Immature natural killer cell (primary cell): ENCODE results near the gene GPC3. TPM values are rescaled to one million over a fixed set of nuclear protein-coding genes. Genes with fewer than 3 reads are reported as not detected.
"Not testable (repeated sequence)": the region's sequence is repeated elsewhere in the genome, so short reads cannot be mapped to it uniquely, and the experiment has no call there.

Experiments
- DNase-seq, 3 donors: peaks; one replicate each; pipeline ENCODE4 v3.0.0; 2022; ENCODE audit warnings: mixed read lengths in 1 of 3
- H3K27ac Mint-ChIP-seq, 6 donors: one replicate each; pipeline ENCODE4 v1.8.0; 2020; ENCODE audit warnings: mixed read lengths in 6 of 6, mild to moderate bottlenecking in 5 of 6, inconsistent platforms in 4 of 6, moderate library complexity in 3 of 6
- H3K27me3 Mint-ChIP-seq, 3 donors: one replicate each; pipeline ENCODE4 v1.8.0; 2020 to 2021; ENCODE audit warnings: low read depth in 3 of 3, mild to moderate bottlenecking in 3 of 3, mixed read lengths in 3 of 3, moderate library complexity in 3 of 3, inconsistent platforms in 1 of 3
- H3K36me3 Mint-ChIP-seq, 3 donors: one replicate each; pipeline ENCODE4 v1.8.0; 2020; ENCODE audit warnings: mixed read lengths in 3 of 3, inconsistent platforms in 2 of 3, mild to moderate bottlenecking in 2 of 3
- H3K4me1 Mint-ChIP-seq, 2 donors: one replicate each; pipeline ENCODE4 v1.8.0; 2020; ENCODE audit warnings: inconsistent platforms in 2 of 2, mild to moderate bottlenecking in 2 of 2, mixed read lengths in 2 of 2, moderate library complexity in 1 of 2
- H3K4me3 Mint-ChIP-seq, 5 donors: one replicate each; pipeline ENCODE4 v1.8.0; 2020; ENCODE audit warnings: mild to moderate bottlenecking in 5 of 5, mixed read lengths in 5 of 5, inconsistent platforms in 3 of 5, moderate library complexity in 3 of 5
- H3K9me3 Mint-ChIP-seq, 6 donors: one replicate each; pipeline ENCODE4 v1.8.0; 2020; ENCODE audit warnings: mild to moderate bottlenecking in 6 of 6, mixed read lengths in 6 of 6, inconsistent platforms in 4 of 6, moderate library complexity in 3 of 6
- polyA plus RNA-seq, 3 donors: library from polyadenylated mRNA; unstranded; fragments of 300-500 nt; fragmentation: Illumina TruSeq; gene quantifications; one replicate each; pipeline ENCODE4 v1.2.3, GENCODE V29; 2021

GPC3 gene
- polyA plus RNA-seq, 3 donors from 2014 or later: not detected

GRCh38 chrX:134007716-134008115 lies 22.3 kb upstream of the GPC3 start:
- DNase-seq: no peak
- H3K4me3 Mint-ChIP-seq: no peak overlapping the region
- no peaks in the 10 kb centered on the region for H3K36me3 Mint-ChIP-seq
- no peaks in the 10 kb centered on the region for H3K4me1 Mint-ChIP-seq
- peaks cover 0 to 4% (median 0%) of the 10 kb centered on the region in 6 donors for H3K9me3 Mint-ChIP-seq
- H3K27ac Mint-ChIP-seq: no peak overlapping the region
- H3K27me3 Mint-ChIP-seq: peaks cover 2% of the 10 kb centered on the region in 3 donors

GRCh38 chrX:134006484-134007161 lies 21.2 kb upstream of the GPC3 start:
- Mint-ChIP-seq H3K27ac (no peak overlapping the region), H3K9me3 (peaks cover 0 to 4% (median 0%) of the 10 kb centered on the region in 6 donors), H3K4me1 (no peaks in the 10 kb centered on the region), H3K36me3 (no peaks in the 10 kb centered on the region), H3K4me3 (no peak overlapping the region), H3K27me3 (peaks cover 0 to 4% (median 2%) of the 10 kb centered on the region in 3 donors)
- DNase-seq: no peak

- Mint-ChIP-seq H3K9me3 (peaks cover 0 to 4% (median 0%) of the 10 kb centered on the region in 6 donors), H3K36me3 (no peaks in the 10 kb centered on the region), H3K27ac (no peak overlapping the region), H3K27me3 (peaks cover 0 to 4% (median 2%) of the 10 kb centered on the region in 3 donors), H3K4me1 (no peaks in the 10 kb centered on the region), H3K4me3 (no peak overlapping the region)
- DNase-seq: no peak
These were observed 18.7 kb upstream of the GPC3 start for GRCh38 chrX:134004084-134004483.

- Mint-ChIP-seq H3K9me3 (peaks cover 0 to 4% (median 0%) of the 10 kb centered on the region in 6 donors), H3K4me3 (no peak overlapping the region), H3K27me3 (peaks cover 0 to 4% (median 4%) of the 10 kb centered on the region in 3 donors), H3K4me1 (no peaks in the 10 kb centered on the region), H3K36me3 (no peaks in the 10 kb centered on the region), H3K27ac (no peak overlapping the region)
- no peak for DNase-seq
These were observed 17.7 kb upstream of the GPC3 start for GRCh38 chrX:134002921-134003615.

- DNase-seq: no peak
- H3K9me3 Mint-ChIP-seq: peaks cover 0 to 2% (median 0%) of the 10 kb centered on the region in 6 donors
- H3K27me3 Mint-ChIP-seq: peaks cover 0 to 10% (median 4%) of the 10 kb centered on the region in 3 donors
- H3K4me1 Mint-ChIP-seq: no peaks in the 10 kb centered on the region
- no peak overlapping the region for H3K4me3 Mint-ChIP-seq
- H3K27ac Mint-ChIP-seq: no peak overlapping the region
- H3K36me3 Mint-ChIP-seq: no peaks in the 10 kb centered on the region
These were observed 15.2 kb upstream of the GPC3 start for GRCh38 chrX:134000260-134001245.

GRCh38 chrX:133999031-133999705 lies 13.8 kb upstream of the GPC3 start:
- Mint-ChIP-seq H3K36me3 (no peaks in the 10 kb centered on the region), H3K9me3 (peaks cover 0 to 2% (median 0%) of the 10 kb centered on the region in 6 donors)

GRCh38 chrX:133995759-133996158 lies 10.4 kb upstream of the GPC3 start:
- H3K9me3 Mint-ChIP-seq: no peaks in the 10 kb centered on the region
- H3K4me1 Mint-ChIP-seq: no peaks in the 10 kb centered on the region
- no peak overlapping the region for H3K27ac Mint-ChIP-seq
- no peak overlapping the region for H3K4me3 Mint-ChIP-seq
- no peak for DNase-seq
- H3K27me3 Mint-ChIP-seq: peaks cover 0 to 13% (median 0%) of the 10 kb centered on the region in 3 donors
- no peaks in the 10 kb centered on the region for H3K36me3 Mint-ChIP-seq

More at GRCh38 chrX:133999031-133999705, 13.8 kb upstream of the GPC3 start:
- H3K4me1 Mint-ChIP-seq: no peaks in the 10 kb centered on the region
- no peak overlapping the region for H3K4me3 Mint-ChIP-seq
- peaks cover 0 to 12% (median 4%) of the 10 kb centered on the region in 3 donors for H3K27me3 Mint-ChIP-seq
- no peak for DNase-seq
- no peak overlapping the region for H3K27ac Mint-ChIP-seq

- H3K27ac Mint-ChIP-seq: no peak overlapping the region
- H3K4me1 Mint-ChIP-seq: no peaks in the 10 kb centered on the region
- no peaks in the 10 kb centered on the region for H3K9me3 Mint-ChIP-seq
- no peaks in the 10 kb centered on the region for H3K36me3 Mint-ChIP-seq
- H3K27me3 Mint-ChIP-seq: peaks cover 0 to 13% (median 0%) of the 10 kb centered on the region in 3 donors
- H3K4me3 Mint-ChIP-seq: no peak overlapping the region
- DNase-seq: no peak
These were observed 9.2 kb upstream of the GPC3 start for GRCh38 chrX:133994576-133994975.

GRCh38 chrX:133992882-133993281 lies 7.5 kb upstream of the GPC3 start:
- H3K4me1 Mint-ChIP-seq: no peaks in the 10 kb centered on the region
- H3K27ac Mint-ChIP-seq: no peak overlapping the region
- no peaks in the 10 kb centered on the region for H3K36me3 Mint-ChIP-seq
- no peak overlapping the region for H3K4me3 Mint-ChIP-seq
- DNase-seq: no peak
- H3K27me3 Mint-ChIP-seq: peaks cover 0 to 11% (median 0%) of the 10 kb centered on the region in 3 donors
- no peaks in the 10 kb centered on the region for H3K9me3 Mint-ChIP-seq

GRCh38 chrX:133991814-133992213 lies 6.4 kb upstream of the GPC3 start:
- peaks cover 0 to 5% (median 0%) of the 10 kb centered on the region in 3 donors for H3K27me3 Mint-ChIP-seq
- H3K4me1 Mint-ChIP-seq: no peaks in the 10 kb centered on the region
- no peak overlapping the region for H3K4me3 Mint-ChIP-seq
- no peaks in the 10 kb centered on the region for H3K9me3 Mint-ChIP-seq
- no peak overlapping the region for H3K27ac Mint-ChIP-seq
- no peaks in the 10 kb centered on the region for H3K36me3 Mint-ChIP-seq
- no peak for DNase-seq

GRCh38 chrX:133991057-133991456 lies 5.7 kb upstream of the GPC3 start:
- H3K27ac Mint-ChIP-seq, H3K27me3 Mint-ChIP-seq, H3K9me3 Mint-ChIP-seq, H3K4me3 Mint-ChIP-seq, H3K4me1 Mint-ChIP-seq, H3K36me3 Mint-ChIP-seq, DNase-seq: not testable (repeated sequence)

- no peaks in the 10 kb centered on the region for H3K9me3 Mint-ChIP-seq
- H3K27me3 Mint-ChIP-seq: peaks cover 0 to 5% (median 0%) of the 10 kb centered on the region in 3 donors
- H3K4me1 Mint-ChIP-seq: peaks cover 0 to 3% of the 10 kb centered on the region in 2 donors
- no peak overlapping the region for H3K4me3 Mint-ChIP-seq
- H3K36me3 Mint-ChIP-seq: no peaks in the 10 kb centered on the region
- DNase-seq: no peak
- no peak overlapping the region for H3K27ac Mint-ChIP-seq
These were observed 4.6 kb upstream of the GPC3 start for GRCh38 chrX:133989993-133990392.

GRCh38 chrX:133989490-133989889 lies 4.1 kb upstream of the GPC3 start:
- no peak for DNase-seq
- Mint-ChIP-seq H3K27me3 (peaks cover 0 to 4% (median 0%) of the 10 kb centered on the region in 3 donors), H3K9me3 (no peaks in the 10 kb centered on the region), H3K4me1 (peaks cover 0 to 3% of the 10 kb centered on the region in 2 donors), H3K4me3 (no peak overlapping the region), H3K36me3 (no peaks in the 10 kb centered on the region), H3K27ac (no peak overlapping the region)
